ENCODE results near the gene ZNF33B. TPM values are rescaled to one million over a fixed set of nuclear protein-coding genes. Genes with fewer than 3 reads are reported as not detected.

Gene ZNF33B
- total RNA-seq, 2 donors from 2014 or later, result 25.6 to 32.6 TPM

- H3K9me3 ChIP-seq, result no peaks in the 10 kb centered on the region
- no peaks in the 10 kb centered on the region for H3K36me3 ChIP-seq
- no peaks in the 10 kb centered on the region for H3K27me3 ChIP-seq (replicated peaks; ENCODE audit: insufficient read depth)
- DNase-seq (ENCODE audit: low spot score), result no peak
- H3K27ac ChIP-seq, result no peak overlapping the region
- intact Hi-C loops (cut with DNase I), result loop anchor here (5.0 to 10.0 kb wide), 2 partner anchors 80 to 147 kb away; partner anchors contain the start of gene BMS1
- H3K4me1 ChIP-seq (replicated peaks), result no peaks in the 10 kb centered on the region
- no peak overlapping the region for H3K4me3 ChIP-seq
- WGBS, result 94% methylated on average over 4 of the region's 4 CpGs
- TF ChIP-seq POLR2AphosphoS5 (IDR thresholded peaks at IDR 0.05), result no peak
- no peak for TF ChIP-seq CTCF (IDR thresholded peaks at IDR 0.05)
- no peak for TF ChIP-seq POLR2A (IDR thresholded peaks at IDR 0.05)
Observed at GRCh38 chr10:42635098-42635497, 3.3 kb downstream of the ZNF33B start.

GRCh38 chr10:42632564-42632963 is 5.8 kb downstream of the ZNF33B start:
- DNase-seq (ENCODE audit: low spot score), result no peak
- Histone ChIP-seq H3K4me1 (replicated peaks) (no peaks in the 10 kb centered on the region), H3K36me3 (no peaks in the 10 kb centered on the region), H3K9me3 (no peaks in the 10 kb centered on the region), H3K4me3 (no peak overlapping the region), H3K27ac (no peak overlapping the region), H3K27me3 (replicated peaks; ENCODE audit: insufficient read depth) (no peaks in the 10 kb centered on the region)
- intact Hi-C loops (cut with DNase I), result loop anchor here (10.0 kb wide), 1 partner anchor 78 kb away; no protein-coding TSS in a partner anchor
- WGBS, result 81% methylated on average over 3 of the region's 3 CpGs
- TF ChIP-seq CTCF (IDR thresholded peaks at IDR 0.05), result no peak
- TF ChIP-seq POLR2AphosphoS5 (IDR thresholded peaks at IDR 0.05), result no peak
- TF ChIP-seq POLR2A (IDR thresholded peaks at IDR 0.05), result no peak

- Histone ChIP-seq H3K4me1 (replicated peaks) (no peaks in the 10 kb centered on the region), H3K27ac (no peak overlapping the region), H3K27me3 (replicated peaks; ENCODE audit: insufficient read depth) (no peaks in the 10 kb centered on the region), H3K4me3 (no peak overlapping the region), H3K36me3 (no peaks in the 10 kb centered on the region), H3K9me3 (no peaks in the 10 kb centered on the region)
- TF ChIP-seq CTCF (IDR thresholded peaks at IDR 0.05), result no peak
- no peak for TF ChIP-seq POLR2AphosphoS5 (IDR thresholded peaks at IDR 0.05)
- TF ChIP-seq POLR2A (IDR thresholded peaks at IDR 0.05), result no peak
- WGBS, result 94% methylated on average over 1 of the region's 1 CpG
- DNase-seq (ENCODE audit: low spot score), result no peak
- intact Hi-C loops (cut with DNase I), result loop anchor here (10.0 kb wide), 1 partner anchor 76 kb away; no protein-coding TSS in a partner anchor
Observed at GRCh38 chr10:42630537-42631134, 7.7 kb downstream of the ZNF33B start.

GRCh38 chr10:42623929-42624328 is 14.4 kb downstream of the ZNF33B start:
- H3K4me3 ChIP-seq, result no peak overlapping the region
- WGBS, result 91% methylated on average over 4 of the region's 4 CpGs

More at GRCh38 chr10:42623929-42624328, 14.4 kb downstream of the ZNF33B start:
- no peak for TF ChIP-seq CTCF (IDR thresholded peaks at IDR 0.05)
- TF ChIP-seq POLR2A (IDR thresholded peaks at IDR 0.05), result no peak
- TF ChIP-seq POLR2AphosphoS5 (IDR thresholded peaks at IDR 0.05), result no peak
- Histone ChIP-seq H3K9me3 (no peaks in the 10 kb centered on the region), H3K27me3 (replicated peaks; ENCODE audit: insufficient read depth) (no peaks in the 10 kb centered on the region), H3K27ac (no peak overlapping the region), H3K4me1 (replicated peaks) (no peaks in the 10 kb centered on the region), H3K36me3 (no peaks in the 10 kb centered on the region)
- DNase-seq (ENCODE audit: low spot score), result no peak
- intact Hi-C loops (cut with DNase I), result no loop called here
